BJ (cell line): Measurements from ENCODE around the gene L2HGDH. TPM values are rescaled to one million over a fixed set of nuclear protein-coding genes. Genes with fewer than 3 reads are reported as not detected.
A peak's percentile ranks its signal among the peaks of the same experiment; 100 is the strongest.

Experiments used
- CTCF ChIA-PET: fragments of 350-600 bp; formaldehyde crosslinking; extraction: SDS; loops from one replicate; lab custom pipeline; 2021; ENCODE audit warnings: antibody characterized with exemption, inconsistent platforms; lab: Yijun Ruan, JAX
- POLR2A ChIA-PET: fragments of 300-600 bp; sonication (Branson Sonifier 250); formaldehyde crosslinking; extraction: SDS; loops from one replicate; lab custom pipeline; 2021; ENCODE audit warnings: antibody characterized with exemption; lab: Charles Lee
- DNase-seq: peaks from one replicate; pipeline ENCODE4 v3.0.0-alpha.2; 2011; ENCODE audit warnings: low read depth
- H3K27me3 ChIP-seq: 2 replicates; pipeline ENCODE4 v1.6.0; 2011; ENCODE audit warnings: low read length; ENCODE audit not compliant: control insufficient read depth, insufficient read depth
- H3K36me3 ChIP-seq: 2 replicates; pipeline ENCODE4 v1.5.1; 2011; ENCODE audit warnings: low read length; ENCODE audit not compliant: control insufficient read depth, insufficient read depth
- H3K4me3 ChIP-seq: 2 replicates; pipeline ENCODE4 v1.5.1; 2011; ENCODE audit warnings: low read depth, mild to moderate bottlenecking, control low read depth, low read length
- CTCF ChIP-seq: IDR thresholded peaks from 2 replicates; pipeline ENCODE4 v1.5.1; 2011; ENCODE audit warnings: low read depth, mild to moderate bottlenecking, control low read depth, inconsistent platforms, low read length, moderate library complexity; ENCODE audit not compliant: insufficient read depth
- polyA minus RNA-seq: library from RNA; depleted of rRNA, polyadenylated mRNA; stranded (reverse); fragments of >200 nt; gene quantifications from 2 replicates; pipeline ENCODE4 v1.2.3, GENCODE V29; 2011; rRNA and poly(A)+ RNA removed
- polyA plus RNA-seq: library from polyadenylated mRNA; depleted of rRNA; stranded (reverse); fragments of >200 nt; gene quantifications from 2 replicates; pipeline ENCODE4 v1.2.3, GENCODE V29; 2011; rRNA removed

L2HGDH gene
- polyA plus RNA-seq (2.3 and 2.9 TPM in 2 replicates), polyA minus RNA-seq (0.57 and 0.76 TPM in 2 replicates)

GRCh38 chr14:50311972-50312733 is at the start of gene L2HGDH, which contains the start of gene DMAC2L:
Gene L2HGDH, minus strand, starts transcription at chr14:50312229. Its CDS starts 79 bp downstream, at chr14:50312150.
Gene DMAC2L, plus strand, starts transcription at chr14:50312324. Its CDS starts 9,164 bp downstream, at chr14:50321488.
- Histone ChIP-seq H3K27me3 (no peaks in the 10 kb centered on the region), H3K36me3 (no peaks in the 10 kb centered on the region), H3K4me3 (peak within 1 kb of the TSS; percentile 94)
- ChIA-PET CTCF (interaction anchor here (0.8 to 2.5 kb wide), 6 partner anchors 9 to 220 kb away, joined by 3 to 12 read pairs (median 4); partner anchors contain the start of gene MAP4K5), POLR2A (interaction anchor here (0.6 to 0.8 kb wide), 2 partner anchors 9 to 242 kb away, joined by 5 to 7 read pairs; no protein-coding TSS in a partner anchor)
- TF ChIP-seq CTCF = no peak
- peak; percentile 46 for DNase-seq

- H3K4me3 ChIP-seq = no peak overlapping the region
- POLR2A ChIA-PET = no interaction called here
- TF ChIP-seq CTCF = no peak
- DNase-seq = no peak
- no peaks in the 10 kb centered on the region for H3K27me3 ChIP-seq
- H3K36me3 ChIP-seq = no peaks in the 10 kb centered on the region
- CTCF ChIA-PET = interaction anchor here (0.7 kb wide), 1 partner anchor 23 kb away, joined by 3 read pairs; no protein-coding TSS in a partner anchor
Observed at GRCh38 chr14:50360851-50361250, 48.8 kb upstream of the L2HGDH start.

- no peaks in the 10 kb centered on the region for H3K27me3 ChIP-seq
- CTCF ChIA-PET = interaction anchor here (0.8 to 1.3 kb wide), 3 partner anchors 10 to 36 kb away, joined by 3 to 4 read pairs (median 3); partner anchors contain the start of gene CDKL1
- no peak for TF ChIP-seq CTCF
- H3K36me3 ChIP-seq = no peaks in the 10 kb centered on the region
- H3K4me3 ChIP-seq = no peak overlapping the region
- DNase-seq = no peak
- POLR2A ChIA-PET = no interaction called here
Observed at GRCh38 chr14:50360093-50360492, 48.1 kb upstream of the L2HGDH start.

- ChIA-PET CTCF (interaction anchor here (0.8 to 1.3 kb wide), 3 partner anchors 9 to 37 kb away, joined by 3 to 4 read pairs (median 3); partner anchors contain the start of gene CDKL1), POLR2A (no interaction called here)
- Histone ChIP-seq H3K27me3 (no peaks in the 10 kb centered on the region), H3K4me3 (no peak overlapping the region), H3K36me3 (no peaks in the 10 kb centered on the region)
- DNase-seq = no peak
- no peak for TF ChIP-seq CTCF
Observed at GRCh38 chr14:50359631-50360030, 47.6 kb upstream of the L2HGDH start.

GRCh38 chr14:50357753-50358395 is 45.8 kb upstream of the L2HGDH start:
- H3K36me3 ChIP-seq = no peaks in the 10 kb centered on the region
- no peak for DNase-seq
- no peaks in the 10 kb centered on the region for H3K27me3 ChIP-seq
- H3K4me3 ChIP-seq = no peak overlapping the region
- CTCF ChIA-PET = no interaction called here
- POLR2A ChIA-PET = no interaction called here
- TF ChIP-seq CTCF = no peak
